DND-41 (cell line): ENCODE results near the gene MIOX.

Experiments used
- ATAC-seq: fragments of 200-7000 bp; cut with Tn5 transposase; 3 replicates; pipeline ENCODE4 v1.9.1; 2021; ENCODE audit warnings: low read depth; ENCODE audit not compliant: insufficient read depth
- DNase-seq: peaks from one replicate; pipeline ENCODE4 v3.0.0-alpha.2; 2020
- H2AFZ ChIP-seq: 2 replicates; pipeline ENCODE4 v1.6.0; 2012; ENCODE audit warnings: low read depth, low read length
- H3K27ac ChIP-seq: 2 replicates; pipeline ENCODE4 v1.5.1; 2012; ENCODE audit warnings: low read length, inconsistent platforms
- H3K27me3 ChIP-seq: fragments of 200-600 bp; sonication (generic); 2 replicates; pipeline ENCODE4 v1.6.0; 2012; ENCODE audit warnings: low read length, mild to moderate bottlenecking, inconsistent platforms; ENCODE audit not compliant: insufficient read depth, poor library complexity
- H3K36me3 ChIP-seq: 2 replicates; pipeline ENCODE4 v1.5.1; 2012; ENCODE audit warnings: low read length, inconsistent platforms; ENCODE audit not compliant: insufficient read depth
- H3K4me1 ChIP-seq: 2 replicates; pipeline ENCODE4 v1.5.1; 2012; ENCODE audit warnings: mild to moderate bottlenecking, low read length; ENCODE audit not compliant: insufficient read depth
- H3K4me2 ChIP-seq: 2 replicates; pipeline ENCODE4 v1.6.0; 2012; ENCODE audit warnings: mild to moderate bottlenecking, moderate library complexity, low read length, inconsistent platforms; ENCODE audit not compliant: insufficient read depth
- H3K4me3 ChIP-seq, 2 experiments: fragments of 200-600 bp in 1 of 2; shearing (Covaris generic) in 1 of 2; 2 replicates each; pipeline ENCODE4 v1.5.1; 2012 to 2016; ENCODE audit warnings: inconsistent platforms in 2 of 2, low read length in 2 of 2, mild to moderate bottlenecking in 2 of 2, low read depth in 1 of 2, moderate library complexity in 1 of 2
- H3K79me2 ChIP-seq: 2 replicates; pipeline ENCODE4 v1.6.0; 2012; ENCODE audit warnings: low read length, inconsistent platforms; ENCODE audit not compliant: insufficient read depth
- H3K9ac ChIP-seq: 2 replicates; pipeline ENCODE4 v1.6.0; 2012; ENCODE audit warnings: low read depth, mild to moderate bottlenecking, inconsistent platforms, low read length, moderate library complexity
- H3K9me3 ChIP-seq: 2 replicates; pipeline ENCODE4 v1.5.1; 2012; ENCODE audit warnings: low read length, moderate library complexity, mild to moderate bottlenecking, inconsistent platforms; ENCODE audit not compliant: insufficient read depth, severe bottlenecking
- H4K20me1 ChIP-seq: 2 replicates; pipeline ENCODE4 v1.6.0; 2012; ENCODE audit warnings: low read length; ENCODE audit not compliant: insufficient read depth
- CTCF ChIP-seq: IDR thresholded peaks from 2 replicates; pipeline ENCODE4 v1.5.1; 2012; ENCODE audit warnings: borderline replicate concordance, low read length, moderate library complexity, mild to moderate bottlenecking; ENCODE audit not compliant: poor library complexity, severe bottlenecking; ENCODE audit errors: extremely low read depth
- EZH2 ChIP-seq: IDR thresholded peaks from 3 replicates; pipeline ENCODE4 v1.6.1; 2012; ENCODE audit warnings: borderline replicate concordance, low read depth, mild to moderate bottlenecking, moderate library complexity, low read length, inconsistent platforms; ENCODE audit not compliant: severe bottlenecking

MIOX gene

GRCh38 chr22:50486561-50487289 is at the start of gene MIOX:
MIOX (plus strand) TSS chr22:50486859; CDS start chr22:50486898, 39 bp downstream.
- H3K4me1 ChIP-seq: no peaks in the 10 kb centered on the region
- TF ChIP-seq EZH2 (no peak), CTCF (no peak)
- ATAC-seq (no peak), DNase-seq (no peak)
- no peak within 1 kb of the TSS for H2AFZ ChIP-seq
- no peaks in the 10 kb centered on the region for H3K36me3 ChIP-seq
- no peak within 1 kb of the TSS for H3K4me3 ChIP-seq
- H3K9ac ChIP-seq: no peak within 1 kb of the TSS
- H3K79me2 ChIP-seq: no peaks in the 10 kb centered on the region
- H3K4me2 ChIP-seq: no peak within 1 kb of the TSS
- no peaks in the 10 kb centered on the region for H3K27me3 ChIP-seq
- no peak within 1 kb of the TSS for H3K27ac ChIP-seq
- no peaks in the 10 kb centered on the region for H4K20me1 ChIP-seq
- no peaks in the 10 kb centered on the region for H3K9me3 ChIP-seq

DNA sequence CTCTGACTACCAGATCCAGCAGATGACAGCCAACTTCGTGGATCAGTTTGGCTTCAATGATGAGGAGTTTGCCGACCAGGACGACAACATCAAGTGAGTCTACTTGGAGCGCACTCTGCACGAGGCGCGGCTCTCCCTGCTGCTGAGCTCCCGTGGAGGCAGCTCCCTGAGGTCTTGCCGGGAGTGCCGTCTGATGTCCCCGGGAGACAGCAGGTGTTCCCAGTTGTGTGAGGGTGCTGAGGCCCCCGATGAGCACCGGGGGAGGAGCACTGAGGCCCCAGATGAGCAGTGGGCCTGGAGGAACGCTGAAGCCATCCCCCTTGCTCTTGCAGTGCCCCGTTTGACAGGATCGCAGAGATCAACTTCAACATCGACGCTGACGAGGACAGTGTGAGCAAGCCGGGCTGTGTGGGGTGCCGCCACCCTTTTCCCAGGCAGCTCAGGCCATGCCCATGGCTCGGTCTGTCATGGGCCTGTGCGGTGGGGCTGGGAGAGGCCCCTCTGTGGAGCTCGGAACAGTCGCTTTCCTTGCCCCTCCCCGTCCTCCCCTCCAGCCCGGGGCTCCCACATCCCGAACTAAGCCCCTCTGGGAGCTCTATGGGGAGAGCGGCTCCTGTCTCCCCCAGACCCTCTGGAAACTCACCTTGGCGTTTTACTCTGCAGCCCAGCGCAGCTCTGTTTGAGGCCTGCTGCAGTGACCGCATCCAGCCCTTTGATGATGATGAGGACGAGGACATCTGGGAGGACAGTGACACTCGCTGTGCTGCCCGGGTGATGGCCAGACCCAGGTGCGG is 49.0 kb upstream of the MIOX start:
- Histone ChIP-seq H3K27me3 (no peaks in the 10 kb centered on the region), H3K4me3 (no peak overlapping the region), H3K79me2 (no peaks in the 10 kb centered on the region), H3K4me1 (no peaks in the 10 kb centered on the region), H3K27ac (no peak overlapping the region), H2AFZ (no peak overlapping the region), H3K36me3 (peaks cover 78% of the 10 kb centered on the region), H4K20me1 (peaks cover 22% of the 10 kb centered on the region), H3K4me2 (no peak overlapping the region), H3K9ac (no peak overlapping the region), H3K9me3 (no peaks in the 10 kb centered on the region)
- ATAC-seq: no peak
- TF ChIP-seq EZH2 (no peak), CTCF (no peak)
- no peak for DNase-seq

GRCh38 chr22:50438305-50439275 is 48.1 kb upstream of the MIOX start:
- Histone ChIP-seq H2AFZ (no peak overlapping the region), H3K27me3 (no peaks in the 10 kb centered on the region), H3K79me2 (no peaks in the 10 kb centered on the region), H3K36me3 (peaks cover 79% of the 10 kb centered on the region), H3K27ac (no peak overlapping the region), H3K4me1 (no peaks in the 10 kb centered on the region), H3K4me3 (no peak overlapping the region), H3K4me2 (no peak overlapping the region), H4K20me1 (peaks cover 25% of the 10 kb centered on the region), H3K9me3 (no peaks in the 10 kb centered on the region), H3K9ac (no peak overlapping the region)
- TF ChIP-seq CTCF (no peak), EZH2 (no peak)
- no peak for ATAC-seq
- no peak for DNase-seq
